Fibroblast of lung (primary cell): ENCODE measurements around the gene HLA-B. TPM values are rescaled to one million over a fixed set of nuclear protein-coding genes. Genes with fewer than 3 reads are reported as not detected.

Experiments used
- DNase-seq, 2 donors: peaks; one replicate each; pipeline versions ENCODE4 v3.0.0 to v3.0.0-alpha.2; 2010; ENCODE audit warnings: low read depth in 2 of 2
- H2AFZ ChIP-seq: 2 replicates; pipeline ENCODE4 v1.5.1; 2012; ENCODE audit warnings: low read length, control low read depth, inconsistent platforms
- H3K27ac ChIP-seq: 2 replicates; pipeline ENCODE4 v1.5.1; 2011; ENCODE audit warnings: low read length, control low read depth; ENCODE audit not compliant: insufficient read depth
- H3K27me3 ChIP-seq: 2 replicates; pipeline ENCODE4 v1.5.1; 2011; ENCODE audit warnings: mild to moderate bottlenecking, low read length; ENCODE audit not compliant: control insufficient read depth, insufficient read depth
- H3K36me3 ChIP-seq: 2 replicates; pipeline ENCODE4 v1.5.1; 2011; ENCODE audit warnings: low read length; ENCODE audit not compliant: control insufficient read depth, insufficient read depth
- H3K4me1 ChIP-seq: 2 replicates; pipeline ENCODE4 v1.5.1; 2011; ENCODE audit warnings: low read length; ENCODE audit not compliant: control insufficient read depth, insufficient read depth; ENCODE audit errors: extremely low read depth
- H3K4me2 ChIP-seq: 2 replicates; pipeline ENCODE4 v1.5.1; 2011; ENCODE audit warnings: low read length, control low read depth; ENCODE audit not compliant: insufficient read depth; ENCODE audit errors: extremely low read depth
- H3K4me3 ChIP-seq, 4 experiments: fragments of 200-600 bp in 1 of 4; sonication (generic) in 1 of 4; replicated peaks in 1 of 4; 2 replicates each; pipeline ENCODE4 v1.5.1; 2011 to 2016; ENCODE audit warnings: low read length in 4 of 4, low read depth in 3 of 4, mild to moderate bottlenecking in 3 of 4, control low read depth in 2 of 4, inconsistent platforms in 1 of 4, mixed read lengths in 1 of 4; ENCODE audit not compliant: insufficient read depth in 1 of 4; ENCODE audit errors: control extremely low read depth in 1 of 4
- H3K79me2 ChIP-seq: 2 replicates; pipeline ENCODE4 v1.5.1; 2012; ENCODE audit warnings: mild to moderate bottlenecking, low read length, inconsistent platforms; ENCODE audit not compliant: control insufficient read depth, insufficient read depth
- H3K9ac ChIP-seq: 2 replicates; pipeline ENCODE4 v1.5.1; 2011; ENCODE audit warnings: mild to moderate bottlenecking, low read length, control low read depth; ENCODE audit not compliant: insufficient read depth
- H3K9me3 ChIP-seq: 2 replicates; pipeline ENCODE4 v1.5.1; 2012; ENCODE audit warnings: low read depth, low read length; ENCODE audit not compliant: control insufficient read depth, insufficient read depth
- H4K20me1 ChIP-seq: 2 replicates; pipeline ENCODE4 v1.5.1; 2011; ENCODE audit warnings: low read length; ENCODE audit not compliant: control insufficient read depth, insufficient read depth; ENCODE audit errors: extremely low read depth
- CTCF ChIP-seq, 2 donors: IDR thresholded peaks in 1 of 2; conservative IDR thresholded peaks in 1 of 2; 1 replicate in 1 of 2; 2 replicates in 1 of 2; pipeline ENCODE4 v1.5.1; 2011 to 2012; ENCODE audit warnings: low read length in 2 of 2, control low read depth in 1 of 2, inconsistent platforms in 1 of 2, low read depth in 1 of 2, mild to moderate bottlenecking in 1 of 2
- EZH2 ChIP-seq: IDR thresholded peaks from 2 replicates; pipeline ENCODE4 v1.5.1; 2012; ENCODE audit warnings: low read length, control low read depth, mild to moderate bottlenecking; ENCODE audit errors: missing control alignments
- polyA plus RNA-seq, 2 donors: library from polyadenylated mRNA; depleted of rRNA in 1 of 2; stranded (reverse) in 1 of 2; unstranded in 1 of 2; fragments of >200 nt; gene quantifications; 2 replicates each; pipeline ENCODE4 v1.2.1, GENCODE V29; 2011 to 2012; ENCODE audit warnings: missing spikeins in 1 of 2
- total RNA-seq: library from RNA; depleted of rRNA; stranded (reverse); fragments of >200 nt; gene quantifications from 2 replicates; pipeline ENCODE4 v1.2.1, GENCODE V29; 2014

The HLA-B gene
- total and polyA plus RNA-seq, 2 donors (not counting 1 experiment from before 2014, with no cell fraction given): 244 to 1,124 TPM

- no peak overlapping the region for H3K27ac ChIP-seq
- DNase-seq: no peak
- no peaks in the 10 kb centered on the region for H3K9me3 ChIP-seq
- peaks cover 14% of the 10 kb centered on the region for H3K79me2 ChIP-seq
- no peak overlapping the region for H2AFZ ChIP-seq
- peaks cover 13% of the 10 kb centered on the region for H3K4me1 ChIP-seq
- H3K27me3 ChIP-seq: peaks cover 5% of the 10 kb centered on the region
- no peaks in the 10 kb centered on the region for H4K20me1 ChIP-seq
- peak overlapping the region; percentile 88 for H3K4me2 ChIP-seq
- TF ChIP-seq EZH2 (no peak), CTCF (conservative IDR thresholded peaks at IDR 0.05 in 1 of 2, IDR thresholded peaks at IDR 0.05 in 1 of 2; ENCODE audit: low read depth in 1 of 2, low read length in 2 of 2) (no peak)
- H3K9ac ChIP-seq: no peak overlapping the region
- no peak overlapping the region for H3K4me3 ChIP-seq
- peaks cover 8% of the 10 kb centered on the region for H3K36me3 ChIP-seq
Measured at GRCh38 chr6:31357886-31358285, 907 bp upstream of the HLA-B start.

- H3K4me2 ChIP-seq: peak overlapping the region; percentile 88
- peaks cover 8% of the 10 kb centered on the region for H3K36me3 ChIP-seq
- peaks cover 14% of the 10 kb centered on the region for H3K79me2 ChIP-seq
- H3K27ac ChIP-seq: peak overlapping the region; percentile 81
- no peak for TF ChIP-seq EZH2
- peak in 1 of 2 donors; percentile 5 for TF ChIP-seq CTCF (conservative IDR thresholded peaks at IDR 0.05 in 1 of 2, IDR thresholded peaks at IDR 0.05 in 1 of 2; ENCODE audit: low read depth in 1 of 2, low read length in 2 of 2)
- H3K9me3 ChIP-seq: no peaks in the 10 kb centered on the region
- peak; percentile 6 to 30 for DNase-seq
- H3K4me3 ChIP-seq: peak overlapping the region; percentile 50 to 80 (median 76)
- peak overlapping the region; percentile 41 for H2AFZ ChIP-seq
- no peaks in the 10 kb centered on the region for H3K27me3 ChIP-seq
- peak overlapping the region; percentile 86 for H3K9ac ChIP-seq
- H4K20me1 ChIP-seq: no peaks in the 10 kb centered on the region
- peaks cover 13% of the 10 kb centered on the region for H3K4me1 ChIP-seq
Measured at GRCh38 chr6:31356216-31356945, 598 bp downstream of the HLA-B start.

- Histone ChIP-seq H4K20me1 (no peaks in the 10 kb centered on the region), H3K4me3 (peak overlapping the region; percentile 26 to 80 (median 76)), H3K9me3 (no peaks in the 10 kb centered on the region), H3K36me3 (peaks cover 8% of the 10 kb centered on the region), H3K27ac (no peak overlapping the region), H3K27me3 (peaks cover 4% of the 10 kb centered on the region), H3K4me2 (peak overlapping the region; percentile 69), H3K79me2 (peaks cover 14% of the 10 kb centered on the region), H3K9ac (no peak overlapping the region), H2AFZ (no peak overlapping the region), H3K4me1 (peaks cover 13% of the 10 kb centered on the region)
- DNase-seq: no peak
- TF ChIP-seq EZH2 (no peak), CTCF (conservative IDR thresholded peaks at IDR 0.05 in 1 of 2, IDR thresholded peaks at IDR 0.05 in 1 of 2; ENCODE audit: low read depth in 1 of 2, low read length in 2 of 2) (no peak)
Measured at GRCh38 chr6:31355583-31355948, 1.4 kb downstream of the HLA-B start.
